Pulmonary artery endothelial cell (primary cell): Measurements from ENCODE around the gene LSR. TPM values are rescaled to one million over a fixed set of nuclear protein-coding genes. Genes with fewer than 3 reads are reported as not detected.

Source experiments
- DNase-seq: peaks from one replicate; pipeline ENCODE4 v3.0.0-alpha.2; 2011; ENCODE audit warnings: low read depth, low spot score
- total RNA-seq: library from RNA; depleted of rRNA; stranded (reverse); fragments of >200 nt; gene quantifications from 2 replicates; pipeline ENCODE4 v1.2.3, GENCODE V29; 2014

The LSR gene
- total RNA-seq, 1 donor from 2014 or later, result 0.40 TPM

DNA sequence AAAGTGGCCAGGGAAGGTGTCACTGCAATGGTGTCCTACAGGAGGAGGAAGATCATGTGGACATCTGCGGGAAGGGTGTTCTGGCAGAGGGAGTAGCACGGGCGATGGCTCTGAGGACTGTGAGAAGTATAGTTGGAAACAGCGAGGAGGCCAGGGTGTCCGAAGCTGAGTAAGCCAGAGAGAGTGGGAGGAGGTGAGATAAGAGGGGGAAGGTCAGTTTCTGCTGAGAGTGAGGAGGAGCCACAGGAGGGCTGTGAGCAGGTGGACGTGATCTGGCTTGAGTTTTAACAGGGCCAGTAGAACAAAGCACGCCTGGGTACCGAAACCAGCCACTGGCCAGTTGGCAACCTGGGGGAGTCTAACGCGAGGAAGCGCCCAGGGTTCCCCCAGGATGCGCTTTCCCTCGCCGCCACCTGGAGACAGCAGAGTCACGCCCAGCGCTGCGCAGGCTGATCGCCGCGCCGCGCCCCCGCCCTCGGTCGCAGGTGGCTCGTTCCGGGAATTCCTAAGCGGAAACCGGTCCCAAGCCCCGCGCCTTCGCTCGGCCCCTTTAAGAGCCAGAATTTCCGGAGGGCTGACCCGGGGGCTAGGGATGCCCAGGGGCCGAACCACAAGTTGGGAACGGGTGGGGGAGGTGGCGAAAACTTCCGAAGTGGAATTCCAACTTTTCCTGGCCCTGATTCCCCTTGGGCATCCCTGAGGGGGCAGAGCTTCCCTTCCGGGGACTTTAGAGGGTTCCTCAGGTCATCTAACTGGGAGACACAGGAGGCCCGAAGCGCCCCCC lies 1.1 kb upstream of the LSR start:
- no peak for DNase-seq

DNA sequence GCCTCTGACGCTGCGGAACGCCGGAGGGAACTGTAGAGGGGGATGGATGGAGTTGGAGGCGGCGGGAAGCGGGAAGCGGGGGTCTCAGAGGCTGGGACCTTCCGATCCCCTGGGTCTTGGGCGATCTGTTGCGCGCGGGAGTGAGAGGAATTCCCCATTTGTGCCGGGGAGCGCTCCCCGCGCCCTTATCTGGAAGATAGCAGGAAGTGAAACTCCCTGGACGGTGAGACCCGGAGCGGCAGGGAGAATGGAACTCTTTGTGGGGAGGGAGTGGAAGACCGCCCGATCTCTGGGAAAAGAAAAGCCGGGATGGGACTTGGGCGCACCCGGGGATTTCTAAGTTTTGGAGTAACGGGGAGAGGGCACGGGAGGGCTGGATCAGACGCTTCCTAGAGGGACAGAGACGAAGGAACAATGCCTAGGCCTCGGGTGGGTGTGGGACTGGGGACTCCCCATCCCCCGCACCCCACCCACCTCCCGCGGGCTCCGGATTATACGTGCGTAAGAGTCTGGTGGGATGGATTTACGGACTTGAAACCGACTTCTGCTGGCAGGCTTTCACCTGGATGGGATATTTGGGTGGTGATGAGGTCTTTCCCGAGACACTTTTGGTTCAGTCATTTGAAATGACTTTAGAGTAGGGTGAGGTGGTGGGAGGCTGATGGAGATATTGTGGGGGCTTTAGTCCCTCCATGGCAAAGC lies 495 bp downstream of the LSR start:
- DNase-seq, result no peak

DNA sequence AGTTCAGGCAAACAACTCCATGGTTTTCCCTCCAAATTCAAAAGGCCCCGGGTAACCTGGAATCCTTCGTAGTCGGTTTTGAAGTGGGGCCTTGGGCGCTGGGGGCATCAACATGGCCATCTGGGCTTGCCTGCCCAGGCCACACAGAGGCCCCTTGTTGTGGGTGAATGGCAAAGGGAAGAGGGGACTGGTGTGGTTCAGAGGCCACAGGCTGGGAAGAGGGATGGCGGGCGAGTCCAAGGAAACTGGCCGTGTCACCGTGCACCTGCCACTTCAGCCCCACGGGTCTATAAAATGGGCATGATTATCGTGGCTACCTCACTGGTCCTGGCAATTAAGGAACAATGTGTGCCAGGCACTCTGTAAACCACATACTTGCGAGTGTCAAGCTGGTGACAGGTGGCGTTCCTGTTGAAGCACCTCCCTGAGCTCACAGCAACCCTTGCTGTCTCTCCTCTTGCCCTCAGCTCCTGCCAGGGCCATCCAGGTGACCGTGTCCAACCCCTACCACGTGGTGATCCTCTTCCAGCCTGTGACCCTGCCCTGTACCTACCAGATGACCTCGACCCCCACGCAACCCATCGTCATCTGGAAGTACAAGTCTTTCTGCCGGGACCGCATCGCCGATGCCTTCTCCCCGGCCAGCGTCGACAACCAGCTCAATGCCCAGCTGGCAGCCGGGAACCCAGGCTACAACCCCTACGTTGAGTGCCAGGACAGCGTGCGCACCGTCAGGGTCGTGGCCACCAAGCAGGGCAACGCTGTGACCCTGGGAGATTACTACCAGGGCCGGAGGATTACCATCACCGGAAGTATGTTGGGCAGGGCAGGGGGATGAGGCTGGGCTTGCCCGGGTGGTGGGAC lies 1.3 kb downstream of the LSR start:
- DNase-seq, result no peak

GRCh38 chr19:35251456-35251855 lies 2.7 kb downstream of the LSR start:
- DNase-seq, result no peak

DNA sequence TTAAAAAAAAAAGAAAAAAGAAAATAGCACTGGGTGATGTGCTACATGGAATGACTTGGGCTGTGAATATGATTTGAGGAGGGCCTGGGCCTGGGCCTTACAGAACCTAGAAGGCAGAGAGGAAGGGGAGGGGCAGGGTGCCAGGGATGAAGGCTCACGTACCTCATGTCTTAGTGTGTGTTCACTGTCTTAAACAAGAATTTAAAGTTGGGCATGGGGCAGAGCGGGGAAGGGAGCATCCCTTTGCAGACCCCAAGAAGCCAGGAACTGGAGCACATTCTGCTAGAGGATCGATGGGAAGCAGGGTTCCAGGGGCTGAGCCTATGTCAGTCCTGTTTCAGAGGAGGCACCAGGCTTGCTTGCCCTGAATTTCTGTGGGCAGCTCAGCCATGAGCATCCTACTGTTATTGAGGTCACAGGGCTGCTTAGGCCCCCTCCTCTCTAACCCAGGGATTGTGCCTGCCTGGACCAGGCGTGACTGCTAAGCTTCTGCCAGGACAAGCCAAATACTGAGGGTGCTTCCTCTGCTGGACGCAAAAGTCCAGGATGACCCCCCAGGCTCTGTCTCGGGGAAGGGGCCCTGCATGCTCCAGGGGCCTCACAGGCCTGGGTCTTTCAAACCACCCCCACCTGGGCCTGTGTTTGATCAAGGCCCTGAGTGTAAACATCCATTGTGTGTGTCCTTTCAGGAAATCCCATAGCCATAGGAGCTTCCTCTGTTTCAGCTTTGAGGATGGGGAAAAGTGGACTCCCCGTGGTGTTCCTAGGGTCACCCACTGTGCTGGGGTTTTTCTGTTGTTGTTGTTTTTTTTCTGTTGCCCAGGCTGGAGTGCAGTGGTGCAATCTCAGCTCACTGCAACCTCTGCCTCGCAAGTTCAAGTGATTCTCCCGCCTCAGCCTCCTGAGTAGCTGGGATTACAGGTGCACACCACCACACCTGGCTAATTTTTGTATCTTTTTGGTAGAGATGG lies 4.8 kb downstream of the LSR start:
- DNase-seq, result no peak

GRCh38 chr19:35254341-35255297 lies 5.8 kb downstream of the LSR start:
- no peak for DNase-seq

GRCh38 chr19:35256566-35256965 lies 7.8 kb downstream of the LSR start:
- no peak for DNase-seq

DNA sequence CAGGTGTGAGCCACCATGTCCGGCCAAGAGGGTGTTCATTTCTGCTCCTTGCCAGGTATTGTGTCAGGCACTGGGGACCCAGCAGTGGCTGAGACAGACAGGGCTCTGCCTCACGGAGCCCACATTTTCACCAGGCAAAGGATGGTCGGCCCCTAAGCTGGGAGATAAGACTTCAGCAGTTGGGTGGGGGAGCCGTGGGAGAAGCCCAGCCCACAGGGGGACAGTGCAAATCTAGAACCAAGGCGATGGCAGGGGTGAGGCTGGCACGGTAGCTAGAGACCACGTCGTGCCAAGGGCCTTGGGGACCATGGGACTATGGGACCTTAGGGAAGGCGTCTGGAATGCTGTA lies 8.3 kb downstream of the LSR start:
- no peak for DNase-seq

DNA sequence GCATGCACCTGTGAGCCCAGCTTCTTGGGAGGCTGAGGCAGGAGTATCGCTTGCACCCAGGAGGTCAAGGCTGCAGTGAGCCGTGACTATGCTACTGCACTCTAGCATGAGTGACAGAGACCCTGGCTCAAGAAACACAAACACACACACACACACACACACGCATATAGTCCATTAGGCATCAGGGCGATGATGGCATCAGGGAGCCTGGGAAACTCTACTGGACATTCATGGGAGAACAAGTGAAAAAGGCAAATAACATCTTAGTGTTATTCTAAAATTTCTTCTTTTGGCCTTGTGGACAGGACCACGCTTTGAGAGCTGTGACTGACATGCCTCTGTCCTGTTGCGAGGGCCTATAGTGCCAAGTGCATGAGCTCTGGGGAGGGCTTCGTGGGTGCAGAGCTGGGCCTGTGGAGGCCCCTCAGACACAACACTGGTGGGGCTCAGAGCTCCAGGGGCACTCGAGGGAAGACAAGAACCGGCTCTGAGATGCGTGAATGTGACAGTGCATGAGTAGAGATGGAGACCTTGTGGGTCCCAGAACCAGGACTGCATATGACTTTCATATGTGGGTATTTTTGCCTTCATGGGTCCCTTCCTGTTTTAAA lies 12.0 kb downstream of the LSR start:
- no peak for DNase-seq

DNA sequence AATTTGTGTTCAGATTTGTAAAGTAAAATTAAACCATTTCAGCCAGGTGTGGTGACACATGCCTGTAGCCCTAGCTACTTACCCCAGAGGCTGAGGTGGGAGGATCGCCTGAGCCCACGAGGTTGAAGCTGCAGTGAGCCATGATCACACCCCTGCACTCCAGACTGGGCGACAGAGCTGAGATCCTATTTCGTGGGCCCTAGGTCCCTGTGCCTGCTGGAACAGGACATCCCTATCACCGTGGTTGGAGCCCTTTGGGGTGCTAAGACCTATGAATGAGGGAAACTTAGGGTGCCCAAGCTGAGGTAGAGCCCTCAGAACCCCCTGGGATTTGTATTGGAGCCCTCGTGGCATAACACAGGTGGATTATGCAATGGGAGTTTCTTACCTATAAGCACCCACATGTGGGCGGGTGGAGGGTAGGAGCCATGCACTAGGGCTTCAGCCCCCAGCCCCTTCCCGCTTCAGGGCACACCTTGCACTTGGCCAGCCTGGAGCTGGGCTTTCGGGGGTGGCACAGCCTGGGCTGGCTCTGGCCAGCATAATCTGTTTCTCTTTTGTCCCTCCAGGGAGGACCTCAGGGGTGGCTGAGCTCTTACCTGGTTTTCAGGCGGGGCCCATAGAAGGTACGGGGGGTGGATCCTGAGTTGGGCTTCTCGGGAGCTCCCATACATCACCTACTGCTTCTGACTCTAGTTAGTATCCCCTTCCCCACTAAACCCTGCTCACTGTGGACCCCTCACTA lies 12.7 kb downstream of the LSR start:
- no peak for DNase-seq

GRCh38 chr19:35262101-35262761 lies 13.4 kb downstream of the LSR start:
- DNase-seq, result no peak

DNA sequence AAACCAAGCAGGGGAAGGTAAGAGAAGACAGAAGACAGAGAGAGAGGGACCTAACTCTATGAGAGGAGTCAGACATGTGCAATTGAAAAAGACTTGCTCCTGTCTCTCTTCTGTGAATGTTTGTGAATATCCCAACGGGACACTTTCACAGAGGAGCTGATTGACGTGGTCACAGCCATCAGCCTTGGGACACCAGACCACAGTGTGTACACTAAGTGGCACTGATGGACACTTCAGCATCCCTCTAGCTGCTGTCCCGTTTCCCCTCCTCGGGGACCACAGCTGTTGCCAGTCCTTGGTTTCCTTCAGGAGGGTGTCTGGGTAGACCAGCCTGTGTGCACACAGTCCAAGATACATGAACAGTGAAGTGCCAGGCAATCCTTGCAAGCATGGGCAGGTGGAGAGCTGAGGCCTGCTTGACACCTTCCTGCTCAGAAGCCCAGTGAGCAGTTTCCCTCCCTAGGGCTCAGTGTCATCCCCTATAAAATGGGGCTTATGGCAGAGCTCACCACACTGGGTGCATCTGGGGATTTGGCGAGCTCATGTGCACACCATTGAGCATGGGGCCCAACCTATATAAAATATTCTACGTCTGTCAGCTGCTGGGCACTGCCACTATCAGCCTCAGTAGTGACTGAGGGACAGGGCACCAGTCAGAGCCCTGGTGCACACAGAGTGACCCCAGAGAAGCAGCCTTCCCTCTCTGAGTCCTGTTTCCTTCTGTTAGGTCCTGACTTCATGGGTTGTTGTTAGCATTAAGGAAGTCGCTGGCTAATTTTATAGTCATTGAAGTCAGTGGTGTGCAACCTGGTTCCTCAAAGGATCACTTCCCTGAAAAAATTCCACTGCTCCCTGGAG lies 15.7 kb downstream of the LSR start:
- DNase-seq, result no peak

- DNase-seq, result no peak
Measured at GRCh38 chr19:35265126-35265899, 16.5 kb downstream of the LSR start.

- DNase-seq, result no peak
Measured at GRCh38 chr19:35265900-35266519, 17.2 kb downstream of the LSR start.

GRCh38 chr19:35266520-35267352 lies 17.9 kb downstream of the LSR start:
- no peak for DNase-seq
